Muscle of leg (tissue), 11 donors: ENCODE results near the gene MTURN. TPM values are rescaled to one million over a fixed set of nuclear protein-coding genes. Genes with fewer than 3 reads are reported as not detected.

Source experiments
- DNase-seq: peaks from one replicate; pipeline ENCODE4 v3.0.0; 2013
- H3K27ac ChIP-seq: one replicate; pipeline ENCODE4 v1.5.1; 2013; ENCODE audit warnings: mild to moderate bottlenecking, low read length, control low read depth
- H3K27me3 ChIP-seq: one replicate; pipeline ENCODE4 v1.6.1; 2013; ENCODE audit warnings: low read length; ENCODE audit not compliant: control insufficient read depth, insufficient read depth
- H3K36me3 ChIP-seq: one replicate; pipeline ENCODE4 v1.6.1; 2013; ENCODE audit warnings: low read length; ENCODE audit not compliant: control insufficient read depth, insufficient read depth
- H3K4me1 ChIP-seq: one replicate; pipeline ENCODE4 v1.6.1; 2013; ENCODE audit warnings: low read length; ENCODE audit not compliant: control insufficient read depth, insufficient read depth
- H3K4me3 ChIP-seq: one replicate; pipeline ENCODE4 v1.5.1; 2013; ENCODE audit warnings: low read length, control low read depth
- H3K9me3 ChIP-seq: replicated peaks from 2 replicates; pipeline ENCODE4 v1.6.1; 2013; ENCODE audit warnings: low read depth, low read length; ENCODE audit not compliant: control insufficient read depth
- WGBS: methylation state at CpG from one replicate; pipeline ENCODE4 v1.1.5; 2013; ENCODE audit warnings: missing lambda C conversion rate; ENCODE audit not compliant: insufficient coverage; 5-methylcytosine and 5-hydroxymethylcytosine counted together
- polyA plus RNA-seq, 8 donors: library from polyadenylated mRNA; unstranded; fragments of 120-200 nt; gene quantifications; one replicate each; pipeline versions ENCODE4 v1.2.1 to v1.2.3, GENCODE V29; 2013; ENCODE audit warnings: inconsistent platforms in 1 of 8, low replicate concordance in 1 of 8; ENCODE audit not compliant: insufficient read length in 8 of 8, insufficient read depth in 1 of 8
- total RNA-seq: library from RNA; stranded (reverse); fragments of 120-200 nt; gene quantifications from one replicate; pipeline ENCODE4 v1.2.4, GENCODE V29; 2013

The MTURN gene
- total and polyA plus RNA-seq, 9 donors = 65.8 to 105 (median 80.6) TPM

GRCh38 chr7:30199271-30199670 lies 64.5 kb downstream of the MTURN start:
- no peak for DNase-seq
- H3K27ac ChIP-seq = no peak overlapping the region
- H3K4me3 ChIP-seq = no peak overlapping the region
- peaks cover 10% of the 10 kb centered on the region for H3K9me3 ChIP-seq
- no peaks in the 10 kb centered on the region for H3K4me1 ChIP-seq
- no peaks in the 10 kb centered on the region for H3K36me3 ChIP-seq
- WGBS = 82% methylated on average over 2 of the region's 3 CpGs
- H3K27me3 ChIP-seq = no peaks in the 10 kb centered on the region

- no peak for DNase-seq
- WGBS = no CpG with 5 or more reads among the region's 2 CpGs
- Histone ChIP-seq H3K36me3 (no peaks in the 10 kb centered on the region), H3K4me3 (no peak overlapping the region), H3K27ac (no peak overlapping the region), H3K4me1 (no peaks in the 10 kb centered on the region), H3K27me3 (no peaks in the 10 kb centered on the region), H3K9me3 (peaks cover 10% of the 10 kb centered on the region)
Observed at GRCh38 chr7:30200591-30200990, 65.8 kb downstream of the MTURN start.

GRCh38 chr7:30201161-30201666 lies 66.4 kb downstream of the MTURN start:
- WGBS = 47% methylated on average over 4 of the region's 5 CpGs
- DNase-seq = no peak
- peaks cover 5% of the 10 kb centered on the region for H3K9me3 ChIP-seq
- no peak overlapping the region for H3K27ac ChIP-seq
- H3K4me3 ChIP-seq = no peak overlapping the region
- no peaks in the 10 kb centered on the region for H3K27me3 ChIP-seq
- no peaks in the 10 kb centered on the region for H3K4me1 ChIP-seq
- H3K36me3 ChIP-seq = no peaks in the 10 kb centered on the region

GRCh38 chr7:30201921-30202320 lies 67.1 kb downstream of the MTURN start:
- Histone ChIP-seq H3K4me1 (no peaks in the 10 kb centered on the region), H3K36me3 (no peaks in the 10 kb centered on the region), H3K9me3 (peaks cover 2% of the 10 kb centered on the region), H3K27ac (no peak overlapping the region), H3K4me3 (no peak overlapping the region), H3K27me3 (no peaks in the 10 kb centered on the region)
- WGBS = 80% methylated on average over 1 of the region's 2 CpGs
- DNase-seq = no peak

GRCh38 chr7:30202671-30203070 lies 67.9 kb downstream of the MTURN start:
- no peaks in the 10 kb centered on the region for H3K27me3 ChIP-seq
- DNase-seq = peak; percentile 16
- no peak overlapping the region for H3K27ac ChIP-seq
- no peaks in the 10 kb centered on the region for H3K36me3 ChIP-seq
- no CpG with 5 or more reads among the region's 3 CpGs for WGBS
- H3K4me1 ChIP-seq = no peaks in the 10 kb centered on the region
- no peaks in the 10 kb centered on the region for H3K9me3 ChIP-seq
- H3K4me3 ChIP-seq = no peak overlapping the region

GRCh38 chr7:30206491-30206890 lies 71.7 kb downstream of the MTURN start:
- H3K9me3 ChIP-seq = no peaks in the 10 kb centered on the region
- DNase-seq = no peak
- no peaks in the 10 kb centered on the region for H3K27me3 ChIP-seq
- H3K36me3 ChIP-seq = no peaks in the 10 kb centered on the region
- no peak overlapping the region for H3K4me3 ChIP-seq
- H3K4me1 ChIP-seq = no peaks in the 10 kb centered on the region
- H3K27ac ChIP-seq = no peak overlapping the region
- no CpG with 5 or more reads among the region's 4 CpGs for WGBS

- Histone ChIP-seq H3K36me3 (no peaks in the 10 kb centered on the region), H3K27ac (no peak overlapping the region), H3K9me3 (no peaks in the 10 kb centered on the region), H3K4me1 (no peaks in the 10 kb centered on the region), H3K27me3 (no peaks in the 10 kb centered on the region), H3K4me3 (no peak overlapping the region)
- DNase-seq = no peak
- WGBS = 66% methylated on average over 5 of the region's 8 CpGs
Observed at GRCh38 chr7:30206942-30207341, 72.2 kb downstream of the MTURN start.

GRCh38 chr7:30207376-30207775 lies 72.6 kb downstream of the MTURN start:
- H3K4me1 ChIP-seq = no peaks in the 10 kb centered on the region

GRCh38 chr7:30209951-30210350 lies 75.2 kb downstream of the MTURN start:
- Histone ChIP-seq H3K4me3 (no peak overlapping the region), H3K4me1 (no peaks in the 10 kb centered on the region), H3K27me3 (no peaks in the 10 kb centered on the region), H3K27ac (no peak overlapping the region), H3K36me3 (no peaks in the 10 kb centered on the region), H3K9me3 (no peaks in the 10 kb centered on the region)
- DNase-seq = no peak
- 78% methylated on average over 5 of the region's 5 CpGs for WGBS

More at GRCh38 chr7:30207376-30207775, 72.6 kb downstream of the MTURN start:
- Histone ChIP-seq H3K9me3 (no peaks in the 10 kb centered on the region), H3K27ac (no peak overlapping the region), H3K36me3 (no peaks in the 10 kb centered on the region), H3K4me3 (no peak overlapping the region), H3K27me3 (no peaks in the 10 kb centered on the region)
- no peak for DNase-seq
- 80% methylated on average over 1 of the region's 4 CpGs for WGBS
